Stimulated activated effector memory CD8-positive, alpha-beta T cell treated with anti-CD3 and anti-CD28 coated beads, Interleukin-12 subunit alpha, Interleukin-12 subunit beta, amount 100 ng/mL, for 72 hours (primary cell): ENCODE results near the gene RPS6KA5.
"Not testable (repeated sequence)": the region's sequence is repeated elsewhere in the genome, so short reads cannot be mapped to it uniquely, and the experiment has no call there.

ENCODE experiments used
- ATAC-seq: fragments of 150-1000 bp; cut with Tn5 transposase; 2 replicates; pipeline ENCODE4 v1.10.0; 2021
- DNase-seq, 2 donors: peaks; one replicate each; pipeline ENCODE4 v3.0.0; 2021 to 2022; ENCODE audit warnings: low spot score in 2 of 2
- H3K27ac Mint-ChIP-seq: one replicate; pipeline ENCODE4 v1.8.0; 2022; ENCODE audit warnings: mild to moderate bottlenecking, mixed read lengths
- H3K36me3 Mint-ChIP-seq: one replicate; pipeline ENCODE4 v1.8.0; 2022; ENCODE audit warnings: mild to moderate bottlenecking, mixed read lengths
- H3K4me1 Mint-ChIP-seq: one replicate; pipeline ENCODE4 v1.8.0; 2022; ENCODE audit warnings: mixed read lengths
- H3K4me3 Mint-ChIP-seq: one replicate; pipeline ENCODE4 v1.8.0; 2022; ENCODE audit warnings: mild to moderate bottlenecking, mixed read lengths
- H3K9me3 Mint-ChIP-seq: one replicate; pipeline ENCODE4 v1.8.0; 2022; ENCODE audit warnings: mixed read lengths

Gene RPS6KA5

GRCh38 chr14:90874599-90874998, 185.8 kb downstream of the RPS6KA5 start:
- peaks cover 5% of the 10 kb centered on the region for H3K4me1 Mint-ChIP-seq
- H3K36me3 Mint-ChIP-seq: peaks cover 54% of the 10 kb centered on the region
- ATAC-seq (no peak), DNase-seq (no peak)
- H3K27ac Mint-ChIP-seq: peak overlapping the region; percentile 3
- H3K9me3 Mint-ChIP-seq: no peaks in the 10 kb centered on the region
- H3K4me3 Mint-ChIP-seq: no peak overlapping the region

- no peak overlapping the region for H3K27ac Mint-ChIP-seq
- ATAC-seq: no peak
- H3K4me3 Mint-ChIP-seq: no peak overlapping the region
- no peak for DNase-seq
- H3K36me3 Mint-ChIP-seq: peaks cover 53% of the 10 kb centered on the region
- H3K4me1 Mint-ChIP-seq: peaks cover 5% of the 10 kb centered on the region
- H3K9me3 Mint-ChIP-seq: no peaks in the 10 kb centered on the region
These were observed 188.7 kb downstream of the RPS6KA5 start for GRCh38 chr14:90871605-90872233.

- no peak overlapping the region for H3K4me3 Mint-ChIP-seq
- DNase-seq: no peak
- H3K27ac Mint-ChIP-seq: no peak overlapping the region
- ATAC-seq: no peak
- H3K4me1 Mint-ChIP-seq: peaks cover 5% of the 10 kb centered on the region
- no peaks in the 10 kb centered on the region for H3K9me3 Mint-ChIP-seq
- peaks cover 49% of the 10 kb centered on the region for H3K36me3 Mint-ChIP-seq
These were observed 189.4 kb downstream of the RPS6KA5 start for GRCh38 chr14:90870950-90871604.

GRCh38 chr14:90867501-90867900, 192.9 kb downstream of the RPS6KA5 start:
- no peak overlapping the region for H3K4me3 Mint-ChIP-seq
- ATAC-seq (no peak), DNase-seq (no peak)
- H3K9me3 Mint-ChIP-seq: no peaks in the 10 kb centered on the region
- peaks cover 5% of the 10 kb centered on the region for H3K4me1 Mint-ChIP-seq
- peaks cover 22% of the 10 kb centered on the region for H3K36me3 Mint-ChIP-seq
- H3K27ac Mint-ChIP-seq: no peak overlapping the region

GRCh38 chr14:90866833-90867232, 193.6 kb downstream of the RPS6KA5 start:
- H3K4me3 Mint-ChIP-seq: no peak overlapping the region
- DNase-seq: no peak
- peaks cover 19% of the 10 kb centered on the region for H3K36me3 Mint-ChIP-seq
- H3K9me3 Mint-ChIP-seq: no peaks in the 10 kb centered on the region
- H3K4me1 Mint-ChIP-seq: peaks cover 3% of the 10 kb centered on the region
- H3K27ac Mint-ChIP-seq: no peak overlapping the region
- no peak for ATAC-seq

GRCh38 chr14:90864741-90865140, 195.7 kb downstream of the RPS6KA5 start:
- Mint-ChIP-seq H3K4me1 (no peaks in the 10 kb centered on the region), H3K27ac (peak overlapping the region; percentile 75), H3K36me3 (peaks cover 18% of the 10 kb centered on the region), H3K9me3 (no peaks in the 10 kb centered on the region), H3K4me3 (no peak overlapping the region)
- DNase-seq: peak in 1 of 2 donors; percentile 41
- ATAC-seq: no peak

GRCh38 chr14:90858511-90858910, 201.9 kb downstream of the RPS6KA5 start:
- Mint-ChIP-seq H3K9me3 (no peaks in the 10 kb centered on the region), H3K4me3 (no peak overlapping the region), H3K36me3 (peaks cover 18% of the 10 kb centered on the region), H3K4me1 (peaks cover 6% of the 10 kb centered on the region), H3K27ac (no peak overlapping the region)
- ATAC-seq (no peak), DNase-seq (no peak)

- peaks cover 6% of the 10 kb centered on the region for H3K4me1 Mint-ChIP-seq
These were observed 202.6 kb downstream of the RPS6KA5 start for GRCh38 chr14:90857866-90858265.

GRCh38 chr14:90856115-90856514, 204.3 kb downstream of the RPS6KA5 start:
- not testable (repeated sequence) for ATAC-seq, H3K4me3 Mint-ChIP-seq

More at GRCh38 chr14:90857866-90858265, 202.6 kb downstream of the RPS6KA5 start:
- peak in 1 of 2 donors; percentile 17 for DNase-seq
- Mint-ChIP-seq H3K4me3 (no peak overlapping the region), H3K36me3 (peaks cover 18% of the 10 kb centered on the region), H3K9me3 (no peaks in the 10 kb centered on the region), H3K27ac (no peak overlapping the region)
- ATAC-seq: no peak

GRCh38 chr14:90853116-90853515, 207.3 kb downstream of the RPS6KA5 start:
- no peak overlapping the region for H3K4me3 Mint-ChIP-seq
- no peaks in the 10 kb centered on the region for H3K4me1 Mint-ChIP-seq
- DNase-seq (no peak), ATAC-seq (no peak)
- H3K36me3 Mint-ChIP-seq: peaks cover 6% of the 10 kb centered on the region
- no peaks in the 10 kb centered on the region for H3K9me3 Mint-ChIP-seq
- H3K27ac Mint-ChIP-seq: no peak overlapping the region

More at GRCh38 chr14:90856115-90856514, 204.3 kb downstream of the RPS6KA5 start:
- not testable (repeated sequence) for H3K4me1 Mint-ChIP-seq, DNase-seq, H3K9me3 Mint-ChIP-seq, H3K36me3 Mint-ChIP-seq, H3K27ac Mint-ChIP-seq

- DNase-seq (no peak), ATAC-seq (no peak)
- no peak overlapping the region for H3K27ac Mint-ChIP-seq
- peaks cover 6% of the 10 kb centered on the region for H3K36me3 Mint-ChIP-seq
- H3K4me1 Mint-ChIP-seq: no peaks in the 10 kb centered on the region
- no peaks in the 10 kb centered on the region for H3K9me3 Mint-ChIP-seq
- no peak overlapping the region for H3K4me3 Mint-ChIP-seq
These were observed 209.0 kb downstream of the RPS6KA5 start for GRCh38 chr14:90851327-90852036.

GRCh38 chr14:90850487-90850886, 210.0 kb downstream of the RPS6KA5 start:
- Mint-ChIP-seq H3K27ac (no peak overlapping the region), H3K4me1 (no peaks in the 10 kb centered on the region), H3K36me3 (peaks cover 6% of the 10 kb centered on the region), H3K9me3 (no peaks in the 10 kb centered on the region), H3K4me3 (no peak overlapping the region)
- ATAC-seq (no peak), DNase-seq (no peak)

GRCh38 chr14:90849787-90850444, 210.5 kb downstream of the RPS6KA5 start:
- Mint-ChIP-seq H3K4me1 (no peaks in the 10 kb centered on the region), H3K4me3 (no peak overlapping the region), H3K9me3 (no peaks in the 10 kb centered on the region), H3K36me3 (peaks cover 6% of the 10 kb centered on the region), H3K27ac (no peak overlapping the region)
- ATAC-seq (no peak), DNase-seq (peak in 1 of 2 donors; percentile 33)

- Mint-ChIP-seq H3K27ac (no peak overlapping the region), H3K36me3 (peaks cover 6% of the 10 kb centered on the region), H3K9me3 (no peaks in the 10 kb centered on the region), H3K4me1 (no peaks in the 10 kb centered on the region), H3K4me3 (no peak overlapping the region)
- ATAC-seq (no peak), DNase-seq (peak in 1 of 2 donors; percentile 32)
These were observed 211.3 kb downstream of the RPS6KA5 start for GRCh38 chr14:90848944-90849731.

GRCh38 chr14:90846511-90846910, 213.9 kb downstream of the RPS6KA5 start:
- H3K4me3 Mint-ChIP-seq: no peak overlapping the region
- H3K36me3 Mint-ChIP-seq: peaks cover 6% of the 10 kb centered on the region
- no peaks in the 10 kb centered on the region for H3K9me3 Mint-ChIP-seq
- ATAC-seq: peak; percentile 24
- no peak for DNase-seq
- H3K27ac Mint-ChIP-seq: no peak overlapping the region
- peaks cover 6% of the 10 kb centered on the region for H3K4me1 Mint-ChIP-seq
